C4-2B (cell line): ENCODE data around the gene SEC24D.

Experiments
- H3K27ac ChIP-seq: fragments of 450-650 bp; 2 replicates; pipeline ENCODE4 v1.5.1; 2017
- ZFX ChIP-seq: fragments of 450-650 bp; IDR thresholded peaks from 2 replicates; pipeline ENCODE4 v1.6.1; 2017
- TF ChIP-seq, protein P1 (sequence below): fragments of 450-650 bp; conservative IDR thresholded peaks from 2 replicates; pipeline ENCODE4 v1.5.1; 2017; ENCODE audit warnings: mild to moderate bottlenecking

Gene SEC24D

DNA sequence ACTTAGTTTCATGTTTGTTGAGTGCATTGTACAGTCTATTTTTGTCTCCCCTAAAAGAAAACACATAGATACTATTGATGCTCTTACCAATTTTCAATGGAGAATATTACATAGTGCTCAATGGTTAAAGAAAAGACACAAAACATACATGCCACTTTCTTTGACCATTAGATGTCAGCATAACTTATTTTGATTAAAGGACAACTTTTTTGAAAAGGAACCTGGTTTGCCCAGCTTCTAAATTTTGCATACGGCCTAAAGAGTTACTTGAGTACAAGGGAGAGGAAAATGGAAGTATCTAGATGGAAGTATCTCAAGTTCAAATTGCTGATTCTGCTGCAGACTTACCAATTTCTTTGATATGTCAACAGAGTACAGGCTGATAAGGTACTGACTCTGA is 82.2 kb downstream of the SEC24D start:
- no peak for TF ChIP-seq ZFX
- TF ChIP-seq, protein P1, sequence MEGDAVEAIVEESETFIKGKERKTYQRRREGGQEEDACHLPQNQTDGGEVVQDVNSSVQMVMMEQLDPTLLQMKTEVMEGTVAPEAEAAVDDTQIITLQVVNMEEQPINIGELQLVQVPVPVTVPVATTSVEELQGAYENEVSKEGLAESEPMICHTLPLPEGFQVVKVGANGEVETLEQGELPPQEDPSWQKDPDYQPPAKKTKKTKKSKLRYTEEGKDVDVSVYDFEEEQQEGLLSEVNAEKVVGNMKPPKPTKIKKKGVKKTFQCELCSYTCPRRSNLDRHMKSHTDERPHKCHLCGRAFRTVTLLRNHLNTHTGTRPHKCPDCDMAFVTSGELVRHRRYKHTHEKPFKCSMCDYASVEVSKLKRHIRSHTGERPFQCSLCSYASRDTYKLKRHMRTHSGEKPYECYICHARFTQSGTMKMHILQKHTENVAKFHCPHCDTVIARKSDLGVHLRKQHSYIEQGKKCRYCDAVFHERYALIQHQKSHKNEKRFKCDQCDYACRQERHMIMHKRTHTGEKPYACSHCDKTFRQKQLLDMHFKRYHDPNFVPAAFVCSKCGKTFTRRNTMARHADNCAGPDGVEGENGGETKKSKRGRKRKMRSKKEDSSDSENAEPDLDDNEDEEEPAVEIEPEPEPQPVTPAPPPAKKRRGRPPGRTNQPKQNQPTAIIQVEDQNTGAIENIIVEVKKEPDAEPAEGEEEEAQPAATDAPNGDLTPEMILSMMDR = no peak
- no peak overlapping the region for H3K27ac ChIP-seq

DNA sequence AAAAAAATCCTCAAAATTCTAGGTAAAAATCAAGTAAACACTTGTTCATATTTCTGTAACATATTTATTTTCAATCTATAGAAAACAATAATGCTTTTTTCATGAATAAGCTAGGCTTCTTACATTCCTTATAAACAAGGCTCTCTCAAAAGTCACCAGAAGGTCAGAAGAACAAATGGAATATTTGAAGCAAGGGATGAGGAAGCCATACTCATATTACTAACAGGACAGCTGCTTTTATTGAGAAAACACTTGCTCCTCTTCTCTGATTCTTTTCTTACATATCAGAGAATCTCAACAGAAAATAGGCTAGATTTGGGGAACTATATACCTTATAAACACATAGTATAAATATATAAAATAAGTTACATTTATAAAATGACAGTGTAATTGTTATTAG is 82.8 kb downstream of the SEC24D start:
- TF ChIP-seq, protein P1 = no peak
- TF ChIP-seq ZFX = no peak
- no peak overlapping the region for H3K27ac ChIP-seq

DNA sequence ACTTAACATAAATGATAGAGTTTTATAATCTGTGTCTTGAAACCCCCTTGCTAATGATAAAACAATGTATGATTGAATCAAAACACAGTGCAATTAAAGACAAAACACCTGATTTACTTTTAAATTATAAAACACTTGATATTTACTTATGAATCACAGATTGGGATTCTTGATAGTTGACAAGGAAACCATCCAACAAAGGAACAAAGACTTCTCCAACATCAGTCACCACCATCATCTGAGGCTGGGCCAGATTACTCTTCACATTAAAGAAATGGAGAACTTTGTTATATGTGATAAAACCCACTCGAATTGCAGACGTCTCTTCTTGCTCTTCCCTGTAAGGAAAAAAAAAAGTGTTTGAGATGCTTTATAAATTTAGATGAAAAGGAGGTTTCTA is 83.4 kb downstream of the SEC24D start:
- TF ChIP-seq, protein P1 = no peak
- no peak for TF ChIP-seq ZFX
- no peak overlapping the region for H3K27ac ChIP-seq

DNA sequence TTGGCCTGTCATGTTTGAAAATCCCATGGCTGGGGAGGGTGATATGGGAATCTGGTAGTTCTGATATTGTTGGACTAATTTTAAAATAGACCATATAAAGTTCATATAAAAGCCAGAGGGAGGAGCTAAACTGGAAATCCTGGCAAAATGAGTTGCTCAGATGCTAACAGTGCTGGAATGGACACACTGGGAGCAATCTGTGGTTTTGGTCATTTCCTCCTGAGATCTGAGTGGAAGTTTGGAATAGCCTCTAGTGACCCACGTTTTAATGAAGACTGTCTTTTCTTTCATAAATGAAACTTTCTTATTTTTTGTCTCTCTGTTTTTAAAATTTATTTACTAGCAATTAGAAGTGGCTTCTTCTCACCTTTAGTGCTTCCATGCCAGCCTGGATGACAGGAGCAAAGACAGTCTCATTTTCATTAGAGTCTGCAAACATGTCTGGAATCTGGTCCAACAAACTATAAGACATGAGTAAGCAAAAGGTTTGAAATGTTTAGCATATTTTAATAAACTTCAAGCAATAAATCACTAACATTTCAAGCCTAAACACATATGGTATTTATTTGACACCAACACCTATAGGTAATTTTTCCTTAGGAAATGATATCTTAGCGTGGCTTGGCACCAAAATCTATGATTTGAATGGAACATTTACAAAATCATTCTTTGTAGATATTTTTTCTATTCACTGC is 84.2 kb downstream of the SEC24D start:
- 0 out of 2 replicates have a peak overlapping the region, but pooled peaks have one; percentile 2 for H3K27ac ChIP-seq

DNA sequence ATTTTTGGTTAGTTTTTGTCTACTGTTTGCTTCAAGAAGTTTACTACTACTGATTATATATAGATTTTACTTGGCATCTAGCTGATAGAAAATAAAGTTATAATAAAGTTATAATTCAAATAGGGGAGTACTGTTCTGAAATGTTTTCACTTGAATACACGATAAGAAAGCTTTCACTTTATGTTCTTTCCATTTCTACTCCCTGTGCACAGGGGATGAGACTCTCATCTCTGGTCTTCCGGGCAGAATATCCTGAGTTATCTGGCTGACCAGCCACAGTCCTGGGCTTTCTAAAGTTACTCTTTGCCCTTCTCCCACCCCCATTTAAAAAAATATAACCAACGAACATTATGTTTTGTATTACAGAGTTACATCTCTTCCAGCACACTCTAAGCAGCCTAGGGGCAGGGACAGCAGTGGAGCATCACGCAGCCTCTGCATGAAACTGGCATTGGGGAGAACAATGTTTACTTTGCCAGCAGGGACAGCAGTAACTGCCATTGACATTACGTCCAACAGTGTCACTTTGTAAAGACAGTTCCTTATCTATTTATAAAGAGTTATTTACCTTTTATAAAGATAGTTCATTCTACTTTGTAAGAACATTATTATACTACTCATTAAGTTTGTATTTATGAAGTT is 86.5 kb downstream of the SEC24D start:
- TF ChIP-seq, protein P1 = no peak
- TF ChIP-seq ZFX = no peak
- no peak overlapping the region for H3K27ac ChIP-seq

More for the DNA sequence above, 84.2 kb downstream of the SEC24D start:
- no peak for TF ChIP-seq ZFX
- TF ChIP-seq, protein P1 = no peak

DNA sequence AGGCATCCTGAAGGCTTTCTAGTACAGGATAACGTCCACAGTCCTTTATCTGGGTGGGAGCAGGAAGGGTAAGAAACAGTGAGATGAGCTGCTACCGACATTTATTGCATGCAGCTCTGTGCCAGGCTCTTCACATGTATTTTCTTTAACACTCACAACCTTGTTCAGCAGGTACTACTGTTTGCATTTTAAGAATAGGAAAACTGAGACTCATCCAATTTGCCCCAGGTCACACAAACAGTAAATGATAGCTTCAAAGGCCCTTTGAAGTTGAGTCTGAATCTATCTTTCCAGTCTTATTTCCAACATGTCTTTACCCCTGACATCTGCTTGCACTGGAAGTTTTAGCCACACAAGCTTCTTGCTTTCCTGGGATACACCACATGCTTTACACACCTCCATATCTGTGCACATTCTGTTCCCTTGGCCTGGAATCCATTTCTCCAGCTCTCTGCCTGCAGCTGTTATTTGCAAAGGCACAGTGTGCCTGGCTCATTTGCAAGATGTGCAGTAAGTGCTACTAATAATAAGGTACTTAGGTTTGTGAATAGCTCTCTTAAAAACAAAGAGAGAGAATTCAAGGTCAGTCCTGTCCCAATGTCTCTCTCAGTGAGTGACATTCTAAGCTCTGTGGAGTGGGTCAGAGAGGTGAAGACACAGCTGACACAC is 89.5 kb downstream of the SEC24D start:
- TF ChIP-seq, protein P1 = no peak
- TF ChIP-seq ZFX = no peak
- peak overlapping the region; percentile 71; the same call in 1 of the 2 replicates for H3K27ac ChIP-seq

DNA sequence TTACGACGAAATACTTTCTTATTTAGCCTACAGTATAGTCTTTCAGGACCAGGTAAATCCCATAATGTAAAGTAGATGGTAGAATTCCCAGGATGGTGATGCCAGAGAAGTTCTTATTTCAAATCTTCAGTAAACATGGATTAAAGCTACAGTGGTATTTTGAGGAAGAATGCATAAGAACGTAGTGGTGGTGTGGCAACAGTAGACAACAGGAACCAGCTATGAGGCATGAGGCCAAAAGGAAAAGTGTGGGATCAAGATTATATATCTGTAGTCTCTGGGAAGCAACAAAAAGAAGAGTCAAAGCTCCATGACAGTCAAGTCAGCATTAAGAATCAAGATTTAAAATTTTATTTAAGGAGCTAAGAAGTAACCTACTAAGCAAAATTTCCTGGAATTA is 90.6 kb downstream of the SEC24D start:
- TF ChIP-seq, protein P1 = no peak
- H3K27ac ChIP-seq = peak overlapping the region; percentile 71
